ENCODE measurements around the gene NMRK2.
"Not testable (repeated sequence)": the region's sequence is repeated elsewhere in the genome, so short reads cannot be mapped to it uniquely, and the experiment has no call there.

Gene NMRK2, protein sequence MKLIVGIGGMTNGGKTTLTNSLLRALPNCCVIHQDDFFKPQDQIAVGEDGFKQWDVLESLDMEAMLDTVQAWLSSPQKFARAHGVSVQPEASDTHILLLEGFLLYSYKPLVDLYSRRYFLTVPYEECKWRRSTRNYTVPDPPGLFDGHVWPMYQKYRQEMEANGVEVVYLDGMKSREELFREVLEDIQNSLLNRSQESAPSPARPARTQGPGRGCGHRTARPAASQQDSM

DNA sequence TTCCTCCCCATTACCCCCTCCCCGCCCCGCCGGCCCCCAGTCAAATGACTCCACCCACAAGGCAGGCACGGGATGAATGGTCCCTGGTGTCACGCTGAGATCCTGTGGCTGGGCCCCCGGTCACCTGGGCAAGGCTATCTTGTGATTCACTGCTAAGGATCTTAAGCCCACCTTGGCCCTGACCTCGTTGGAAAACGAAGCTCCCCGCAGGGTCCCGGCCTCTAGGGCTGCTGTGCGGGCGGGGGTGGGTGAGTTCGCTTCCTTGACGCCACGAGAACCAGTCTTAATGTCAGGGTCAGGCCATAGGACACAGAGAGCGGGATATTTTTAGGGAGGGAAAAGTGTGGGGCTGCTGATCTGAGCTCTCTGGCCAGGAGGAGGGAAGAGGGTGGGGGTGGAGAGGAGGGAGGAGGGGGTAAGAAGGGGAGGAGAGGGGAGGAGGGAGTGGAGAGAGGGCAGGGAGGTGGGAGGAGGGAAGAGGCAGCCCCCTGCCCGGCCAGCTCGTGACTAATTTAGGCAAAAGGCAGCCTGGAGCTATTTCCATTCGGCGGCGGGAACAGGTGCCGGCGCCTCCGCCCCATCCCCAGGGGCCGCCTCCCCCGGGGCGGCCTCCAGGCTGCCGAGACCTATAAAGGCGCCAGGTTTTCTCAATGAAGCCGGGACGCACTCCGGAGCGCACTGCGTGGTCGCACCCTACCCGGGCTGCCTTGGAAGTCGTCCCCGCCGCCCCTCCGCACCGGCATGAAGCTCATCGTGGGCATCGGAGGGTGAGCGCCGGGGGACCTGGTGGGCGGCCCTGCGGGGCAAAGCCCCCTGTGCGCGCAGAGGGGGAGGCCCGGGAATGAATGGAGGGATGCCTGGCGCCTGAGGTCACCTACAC is at the start of gene NMRK2:
Gene NMRK2, plus strand, starts transcription at position 139 of the 880 bp plus-strand sequence. Its CDS starts 603 bp downstream, at position 742.
- FAIRE-seq = no peak

- no peak for FAIRE-seq
Observed at GRCh38 chr19:3890591-3890990, 42.3 kb upstream of the NMRK2 start.

DNA sequence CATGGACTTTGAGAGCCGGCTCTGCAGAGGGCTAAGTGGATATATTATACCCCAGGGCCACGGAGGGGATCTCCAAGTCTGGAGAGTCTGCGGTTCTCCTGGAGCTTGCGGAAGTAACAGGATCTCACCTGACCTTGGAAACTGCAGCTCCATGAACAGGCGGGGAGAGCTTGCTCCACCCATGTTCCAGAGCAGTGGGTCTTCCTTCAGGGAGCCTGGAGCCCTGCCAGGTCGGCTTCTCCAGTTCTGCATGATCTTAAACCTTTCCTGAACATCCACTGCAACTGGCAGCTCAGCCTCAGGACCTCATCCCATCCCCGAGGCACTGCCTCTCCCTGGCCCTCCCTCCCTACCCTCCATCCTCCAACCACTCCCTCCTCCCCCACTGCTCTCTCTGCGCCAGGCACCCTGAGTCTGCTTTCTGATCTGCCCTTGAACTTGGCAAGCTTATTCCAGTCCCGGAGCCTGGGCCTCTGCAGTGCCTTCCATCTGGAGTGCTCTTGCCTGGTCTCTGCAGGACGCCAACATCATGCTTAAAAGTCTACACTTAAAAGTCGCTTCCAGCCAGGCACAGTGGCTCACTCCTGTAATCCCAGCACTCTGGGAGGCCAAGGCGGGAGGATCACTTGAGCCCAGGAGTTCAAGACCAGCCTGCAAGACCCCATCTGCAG is 39.2 kb upstream of the NMRK2 start:
- no peak for FAIRE-seq

- not testable (repeated sequence) for FAIRE-seq
Observed at GRCh38 chr19:3894959-3895358, 37.9 kb upstream of the NMRK2 start.

- FAIRE-seq = no peak
Observed at GRCh38 chr19:3895788-3896187, 37.1 kb upstream of the NMRK2 start.

DNA sequence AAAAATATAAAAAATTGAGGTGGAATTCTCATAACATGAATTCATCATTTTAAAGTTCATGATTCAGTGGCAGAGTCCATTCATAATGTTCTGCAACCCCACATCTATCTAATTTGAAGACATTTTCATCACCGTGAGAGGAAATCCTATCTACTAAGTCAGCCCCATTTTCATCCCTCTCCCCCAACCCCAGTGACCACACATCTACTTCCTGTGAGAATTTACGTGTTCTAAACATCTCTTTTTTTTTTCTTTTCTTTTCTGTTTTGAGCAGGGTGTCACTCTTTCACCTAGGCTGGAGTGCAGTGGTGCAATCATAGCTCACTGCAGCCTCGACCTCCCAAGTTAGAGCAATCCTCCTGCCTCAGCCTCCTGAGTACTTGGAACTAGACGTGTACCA is 34.9 kb upstream of the NMRK2 start:
- no peak for FAIRE-seq

- FAIRE-seq = no peak
Observed at GRCh38 chr19:3898426-3898825, 34.4 kb upstream of the NMRK2 start.

DNA sequence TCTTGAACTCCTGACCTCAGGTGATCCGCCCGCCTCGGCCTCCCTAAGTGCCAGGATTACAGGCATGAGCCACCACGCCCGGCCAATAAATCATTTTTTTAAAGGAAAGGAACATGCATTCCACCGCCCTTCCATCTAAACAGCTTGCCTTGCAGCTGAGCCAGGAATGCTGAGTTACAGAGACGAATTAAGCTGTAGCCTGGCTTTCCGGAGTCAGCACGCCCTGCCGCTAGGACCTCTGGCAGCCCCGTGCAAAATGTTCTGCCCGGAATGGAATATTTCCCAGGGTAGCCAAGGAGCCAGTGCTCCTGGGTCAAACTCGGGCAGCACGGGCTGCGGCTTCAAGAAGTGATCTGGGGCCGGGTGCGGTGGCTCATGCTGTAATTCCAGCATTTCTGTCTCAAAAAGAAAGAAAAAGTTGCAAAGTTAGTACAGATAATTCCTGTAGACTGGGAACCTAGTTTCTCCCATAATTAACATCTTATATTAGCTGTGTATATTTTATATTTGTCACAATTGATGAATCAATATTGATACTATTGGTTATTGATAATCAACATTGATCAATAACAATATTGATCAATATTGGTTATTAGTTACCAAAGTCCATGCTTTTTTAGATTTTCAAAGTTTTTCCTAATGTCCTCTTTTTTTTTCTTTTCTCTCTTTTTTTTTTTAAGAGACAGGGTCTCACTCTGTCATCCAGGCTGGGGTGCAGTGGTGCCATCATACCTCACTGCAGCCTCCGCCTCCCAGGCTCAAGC is 33.2 kb upstream of the NMRK2 start:
- no peak for FAIRE-seq

DNA sequence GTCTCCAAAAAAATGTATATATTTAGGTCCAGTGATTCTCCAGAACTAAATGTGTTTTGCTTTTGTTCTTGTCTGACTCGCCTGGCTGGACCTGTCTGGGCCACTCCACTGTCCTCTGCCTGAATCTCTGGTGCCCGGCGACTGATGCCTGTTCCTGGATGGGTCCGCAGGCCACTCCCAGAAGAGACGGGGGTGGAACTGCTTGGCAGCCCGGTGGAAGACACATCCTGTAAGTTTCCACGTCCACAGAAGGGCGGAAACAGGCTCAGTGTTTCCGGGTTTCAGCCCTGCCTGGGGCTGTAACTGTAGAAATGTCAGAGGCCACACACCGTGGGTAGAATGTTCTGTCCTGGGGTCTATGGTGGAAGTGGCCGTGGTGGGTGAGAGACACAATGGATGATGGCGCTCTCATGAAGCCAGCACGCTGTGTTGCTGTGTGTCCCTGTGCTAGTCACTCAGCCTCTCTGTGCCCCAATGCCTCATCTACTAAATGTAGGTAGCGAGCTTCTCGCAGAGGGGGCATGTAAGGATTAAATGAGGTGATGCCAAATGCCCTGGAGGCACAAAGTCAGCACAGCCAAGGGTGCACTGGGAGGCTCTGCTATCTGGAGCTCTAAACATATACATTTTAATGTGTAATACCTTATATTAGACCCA is 30.4 kb upstream of the NMRK2 start:
- FAIRE-seq = no peak

- no peak for FAIRE-seq
Observed at GRCh38 chr19:3904233-3904632, 28.6 kb upstream of the NMRK2 start.

GRCh38 chr19:3907626-3908265 is 25.1 kb upstream of the NMRK2 start:
- no peak for FAIRE-seq

- no peak for FAIRE-seq
Observed at GRCh38 chr19:3908266-3909054, 24.4 kb upstream of the NMRK2 start.

DNA sequence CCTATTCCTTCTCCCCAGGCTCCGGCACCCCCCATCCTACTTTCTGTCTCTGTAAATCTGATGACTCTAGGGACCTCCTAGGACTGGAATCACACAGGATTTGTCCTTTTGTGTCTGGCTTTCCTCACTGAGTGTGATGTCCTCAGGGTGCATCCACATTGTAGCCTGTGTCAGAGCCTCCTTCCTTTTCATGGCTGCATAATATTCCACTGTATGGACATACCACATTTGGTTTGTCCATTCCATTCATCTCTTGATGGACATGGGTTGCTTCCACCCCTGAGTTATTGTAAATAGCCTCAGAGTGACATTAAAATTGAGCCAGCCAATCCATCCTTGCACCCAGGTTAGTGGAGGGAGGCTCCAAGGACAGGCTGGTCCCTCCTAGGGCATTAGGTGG is 22.8 kb upstream of the NMRK2 start:
- no peak for FAIRE-seq

- FAIRE-seq = no peak
Observed at GRCh38 chr19:3914199-3914598, 18.7 kb upstream of the NMRK2 start.

DNA sequence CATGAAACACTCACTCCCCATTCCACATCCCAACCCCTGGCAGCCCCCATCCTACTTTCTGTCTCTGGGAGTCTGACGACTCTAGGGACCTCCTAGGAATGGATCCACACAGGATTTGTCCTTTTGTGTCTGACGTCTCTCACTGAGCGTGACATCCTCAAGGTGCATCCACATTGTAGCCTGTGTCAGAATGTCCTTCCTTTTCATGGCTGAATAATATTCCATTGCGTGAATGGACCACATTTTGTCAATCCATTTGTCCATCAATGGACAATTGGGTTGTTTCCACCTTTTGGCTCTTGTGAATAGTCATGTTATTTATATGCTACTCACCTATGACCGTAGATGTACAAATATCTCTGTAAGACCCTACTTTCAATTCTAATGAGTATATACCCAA is 16.8 kb upstream of the NMRK2 start:
- no peak for FAIRE-seq

GRCh38 chr19:3919793-3920192 is 13.1 kb upstream of the NMRK2 start:
- FAIRE-seq = no peak

- no peak for FAIRE-seq
Observed at GRCh38 chr19:3923096-3923758, 9.6 kb upstream of the NMRK2 start.

- FAIRE-seq = no peak
Observed at GRCh38 chr19:3923912-3924311, 9.0 kb upstream of the NMRK2 start.

- FAIRE-seq = no peak
Observed at GRCh38 chr19:3931041-3931440, 1.8 kb upstream of the NMRK2 start.
